GM12801 (cell line): ENCODE data around the gene METTL8.

Experiments
- CTCF ChIP-seq: IDR thresholded peaks from one replicate; pipeline ENCODE4 v1.5.1; 2011; ENCODE audit warnings: control low read depth; ENCODE audit not compliant: insufficient read length; ENCODE audit errors: extremely low read depth

Gene METTL8

GRCh38 chr2:171436307-171436706 lies 2.5 kb upstream of the METTL8 start:
- no peak for TF ChIP-seq CTCF

GRCh38 chr2:171434013-171434989 lies 511 bp upstream of the METTL8 start, which contains the start of gene DCAF17:
Gene DCAF17, plus strand, starts transcription at chr2:171434226. Its CDS starts 352 bp downstream, at chr2:171434578.
- no peak for TF ChIP-seq CTCF

GRCh38 chr2:171432969-171433762 lies 624 bp downstream of the METTL8 start:
- no peak for TF ChIP-seq CTCF

GRCh38 chr2:171432206-171432968 lies 1.4 kb downstream of the METTL8 start:
- TF ChIP-seq CTCF: no peak

- TF ChIP-seq CTCF: no peak
Observed at GRCh38 chr2:171431677-171432167, 2.1 kb downstream of the METTL8 start.

- no peak for TF ChIP-seq CTCF
Observed at GRCh38 chr2:171430516-171431410, 3.0 kb downstream of the METTL8 start.
